CD4-positive, alpha-beta T cell treated with Interleukin-1 beta for 1 hour (primary cell): ENCODE measurements around the gene ARSH.
"Not testable (repeated sequence)": the region's sequence is repeated elsewhere in the genome, so short reads cannot be mapped to it uniquely, and the experiment has no call there.

Experiments used
- DNase-seq, 2 donors: peaks; one replicate each; pipeline ENCODE4 v3.0.0-alpha.2; 2020 to 2022

ARSH gene, protein sequence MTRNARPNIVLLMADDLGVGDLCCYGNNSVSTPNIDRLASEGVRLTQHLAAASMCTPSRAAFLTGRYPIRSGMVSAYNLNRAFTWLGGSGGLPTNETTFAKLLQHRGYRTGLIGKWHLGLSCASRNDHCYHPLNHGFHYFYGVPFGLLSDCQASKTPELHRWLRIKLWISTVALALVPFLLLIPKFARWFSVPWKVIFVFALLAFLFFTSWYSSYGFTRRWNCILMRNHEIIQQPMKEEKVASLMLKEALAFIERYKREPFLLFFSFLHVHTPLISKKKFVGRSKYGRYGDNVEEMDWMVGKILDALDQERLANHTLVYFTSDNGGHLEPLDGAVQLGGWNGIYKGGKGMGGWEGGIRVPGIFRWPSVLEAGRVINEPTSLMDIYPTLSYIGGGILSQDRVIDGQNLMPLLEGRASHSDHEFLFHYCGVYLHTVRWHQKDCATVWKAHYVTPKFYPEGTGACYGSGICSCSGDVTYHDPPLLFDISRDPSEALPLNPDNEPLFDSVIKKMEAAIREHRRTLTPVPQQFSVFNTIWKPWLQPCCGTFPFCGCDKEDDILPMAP

DNA sequence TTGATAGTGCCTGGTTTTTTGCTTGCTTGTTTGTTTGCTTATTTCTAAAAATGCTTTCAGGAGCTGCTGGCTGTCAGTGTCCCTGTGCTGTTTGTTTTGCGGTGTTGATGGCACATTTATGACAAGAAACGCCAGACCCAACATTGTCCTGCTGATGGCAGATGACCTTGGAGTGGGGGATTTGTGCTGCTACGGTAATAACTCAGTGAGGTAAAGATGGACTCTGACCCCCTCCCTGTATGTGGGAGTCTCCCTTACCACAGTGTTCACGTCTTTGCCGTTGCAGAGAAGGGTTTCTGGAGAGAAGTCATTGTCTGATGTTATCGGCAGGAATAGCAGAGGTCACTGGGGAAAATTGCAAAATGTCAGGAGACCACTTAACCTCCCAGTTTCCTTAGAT, at the start of gene ARSH:
TSS of gene ARSH (plus strand) at position 52 of the 400 bp plus-strand sequence. CDS start at position 119, 67 bp downstream.
- no peak for DNase-seq

DNA sequence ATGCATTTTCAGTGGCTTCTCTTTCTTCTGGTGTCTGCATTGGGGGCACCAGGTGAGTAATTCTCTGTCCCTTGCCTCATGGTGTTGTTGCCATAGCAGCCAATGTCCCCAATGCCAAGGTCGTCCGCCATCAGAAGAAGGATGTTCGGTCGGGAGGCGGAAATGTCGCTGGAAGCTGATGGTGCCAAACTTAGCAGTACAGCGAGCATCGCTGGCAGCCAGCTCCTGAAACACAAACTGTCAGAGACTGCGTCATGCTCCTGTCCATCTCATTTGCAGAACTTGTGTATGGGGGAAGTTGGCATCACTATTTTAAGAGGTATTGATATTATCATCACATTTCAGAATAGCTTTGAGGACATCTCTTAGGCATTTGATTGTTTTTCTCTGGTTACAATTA, 48.1 kb upstream of the ARSH start:
- no peak for DNase-seq

DNA sequence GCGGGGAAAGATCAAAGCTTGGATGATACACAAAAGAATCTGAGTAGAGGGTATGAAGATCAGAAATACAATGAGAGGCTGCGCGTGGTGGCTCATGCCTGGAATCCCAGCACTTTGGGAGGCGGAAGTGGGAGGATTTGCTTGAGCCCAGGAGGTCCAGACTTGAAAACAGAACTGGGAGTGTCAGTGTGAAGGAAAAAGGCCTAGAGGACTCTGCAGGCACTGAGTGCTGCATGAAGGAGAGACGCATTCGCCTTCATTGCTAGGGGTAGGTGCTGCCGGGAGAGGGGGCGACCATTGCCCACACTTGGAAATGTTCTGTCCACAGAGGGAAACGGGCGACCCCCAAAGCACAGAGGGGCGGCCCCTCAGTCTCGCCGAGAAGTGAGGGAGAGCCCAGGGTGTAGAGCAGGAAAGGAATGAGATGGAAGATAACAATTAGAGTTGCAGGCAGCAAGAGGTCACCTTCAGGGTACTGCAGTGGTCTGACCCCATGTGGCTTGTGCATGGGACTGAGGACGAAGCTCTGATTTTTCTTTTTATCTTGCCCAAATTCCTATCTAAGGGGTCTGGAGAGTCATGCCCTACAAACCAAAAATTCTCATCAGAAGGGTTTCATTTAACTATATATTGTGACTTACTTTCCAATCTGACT, 45.4 kb upstream of the ARSH start:
- no peak for DNase-seq

DNA sequence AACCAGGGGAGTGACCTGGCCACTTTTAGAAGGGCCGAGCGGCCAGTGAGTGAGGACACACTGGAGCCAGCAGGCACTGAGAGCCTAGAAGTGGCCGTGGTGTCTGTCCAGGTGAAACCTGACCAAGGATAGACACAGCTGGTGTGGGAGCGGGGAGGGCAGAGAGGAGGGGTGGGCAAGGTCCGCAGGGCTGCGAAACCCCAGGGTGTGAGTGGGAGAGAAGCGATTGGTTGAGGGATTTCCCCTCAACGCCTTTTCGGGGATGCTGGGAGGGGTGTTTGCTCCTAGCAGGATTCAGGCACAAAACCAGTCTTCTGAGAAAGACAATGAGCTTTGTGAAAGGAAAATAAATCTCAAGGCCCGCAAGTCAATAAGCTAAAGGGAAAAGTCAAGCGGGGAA, 44.0 kb upstream of the ARSH start:
- DNase-seq: no peak

DNA sequence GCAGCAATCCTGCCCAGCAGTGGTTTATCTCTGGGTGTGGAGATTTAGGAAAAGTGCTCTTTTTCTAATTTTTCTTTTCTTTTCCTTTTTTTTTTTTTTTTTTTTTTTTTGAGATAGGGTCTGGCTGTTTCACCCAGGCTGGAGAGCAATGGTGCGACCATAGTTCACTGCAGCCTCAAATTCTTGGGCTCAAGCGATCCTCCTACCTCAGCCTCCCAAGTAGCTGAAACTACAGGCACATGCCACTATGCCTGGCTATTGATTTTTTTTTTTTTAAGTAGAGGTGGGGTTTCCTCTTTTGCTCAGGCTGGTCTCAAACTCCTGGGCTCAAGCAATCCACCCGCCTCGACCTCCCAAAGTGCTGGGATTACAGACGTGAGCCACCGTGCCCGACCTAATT, 42.9 kb upstream of the ARSH start:
- DNase-seq: not testable (repeated sequence)

DNA sequence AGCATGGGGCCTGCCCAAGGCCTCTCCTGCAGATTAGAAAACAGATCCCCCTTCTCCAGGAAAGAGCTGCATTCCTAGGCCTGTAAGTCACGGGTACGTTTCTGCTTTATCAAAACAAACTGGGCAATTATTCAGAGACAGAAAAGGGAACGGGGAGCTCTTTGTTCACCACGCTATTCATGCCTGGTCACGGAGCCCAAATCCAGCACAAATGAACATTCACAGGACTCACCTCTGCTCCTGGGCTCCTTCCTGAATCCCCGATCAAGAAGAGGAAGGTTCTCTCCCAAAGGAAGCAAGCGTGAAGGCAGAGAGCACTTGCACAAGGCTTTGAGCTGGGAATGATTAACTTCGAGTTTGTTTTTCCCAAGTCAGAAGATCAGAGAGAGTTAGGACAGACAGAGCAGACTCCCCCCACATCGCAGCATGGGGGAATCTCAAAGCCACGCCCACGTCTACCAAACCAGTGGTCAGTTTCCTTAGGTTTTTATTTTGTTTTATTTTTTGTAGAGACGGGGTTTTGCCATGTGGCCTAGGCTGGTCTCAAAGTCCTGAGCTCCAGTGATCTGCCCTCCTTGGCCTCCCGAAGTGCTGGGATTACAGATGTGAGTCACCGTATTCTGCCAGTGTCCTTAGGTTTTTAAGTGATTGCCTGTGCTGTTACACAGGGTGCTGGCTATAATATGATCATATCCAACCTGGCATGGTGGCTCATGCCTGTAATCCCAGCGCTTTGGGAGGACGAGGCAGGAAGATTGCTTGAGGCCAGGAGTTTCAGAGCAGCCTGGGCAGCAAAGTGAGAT, 42.2 kb upstream of the ARSH start:
- not testable (repeated sequence) for DNase-seq

DNA sequence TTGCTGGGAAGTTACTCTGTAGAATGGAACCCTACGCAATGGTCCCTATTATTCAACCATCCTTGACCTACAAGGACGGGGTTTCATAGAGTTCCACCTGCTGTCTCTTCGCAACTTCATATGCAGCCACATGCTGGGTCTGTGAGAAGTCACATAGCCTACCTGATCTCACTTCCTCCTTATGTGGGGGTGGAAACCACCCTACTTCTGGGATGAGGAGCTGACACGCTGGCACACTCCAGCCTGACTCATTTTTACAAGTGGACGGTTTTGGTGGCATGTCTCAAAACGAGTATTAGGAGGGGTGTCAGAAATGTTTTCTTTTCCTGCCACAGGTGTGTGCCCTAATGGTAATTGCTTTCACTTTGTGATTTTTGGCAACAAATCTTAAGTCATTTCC, 40.4 kb upstream of the ARSH start:
- DNase-seq: no peak

DNA sequence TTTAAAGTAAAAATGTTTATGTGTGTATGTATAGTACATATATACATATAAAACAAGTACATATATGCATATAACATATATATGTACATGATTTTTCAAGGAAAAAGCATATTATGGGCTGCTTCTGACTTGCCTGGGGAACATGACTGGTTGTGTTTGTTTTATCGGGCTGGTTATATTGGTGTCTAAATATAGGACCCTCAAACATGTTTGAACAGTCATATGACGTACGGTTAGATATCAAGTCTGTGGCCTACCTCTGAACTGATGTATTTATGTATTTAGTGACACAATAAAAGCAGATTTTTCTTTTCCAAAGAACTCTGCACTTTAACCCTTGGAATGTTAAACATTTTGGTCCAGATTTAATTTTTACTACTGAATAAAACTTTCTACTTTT, 39.3 kb upstream of the ARSH start:
- no peak for DNase-seq

DNA sequence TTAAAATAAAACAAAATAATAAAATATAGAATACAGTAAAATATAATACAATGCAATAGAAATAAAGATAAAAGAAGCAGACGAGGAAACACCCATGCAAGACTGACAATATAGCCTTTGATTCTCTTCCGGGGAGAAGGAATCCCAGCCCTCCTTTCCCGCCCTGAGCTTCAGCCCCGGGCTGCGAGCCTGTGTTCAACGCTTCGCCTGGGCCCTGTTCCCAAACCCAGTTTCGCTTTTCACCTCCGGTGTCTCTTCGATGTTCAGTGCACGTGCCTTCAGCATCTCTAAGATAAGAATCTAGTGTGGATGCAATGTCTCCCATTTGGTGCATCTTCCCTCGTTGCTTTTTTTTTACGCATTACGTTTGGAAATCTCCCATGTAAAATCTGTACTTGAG, 38.8 kb upstream of the ARSH start:
- no peak for DNase-seq

DNA sequence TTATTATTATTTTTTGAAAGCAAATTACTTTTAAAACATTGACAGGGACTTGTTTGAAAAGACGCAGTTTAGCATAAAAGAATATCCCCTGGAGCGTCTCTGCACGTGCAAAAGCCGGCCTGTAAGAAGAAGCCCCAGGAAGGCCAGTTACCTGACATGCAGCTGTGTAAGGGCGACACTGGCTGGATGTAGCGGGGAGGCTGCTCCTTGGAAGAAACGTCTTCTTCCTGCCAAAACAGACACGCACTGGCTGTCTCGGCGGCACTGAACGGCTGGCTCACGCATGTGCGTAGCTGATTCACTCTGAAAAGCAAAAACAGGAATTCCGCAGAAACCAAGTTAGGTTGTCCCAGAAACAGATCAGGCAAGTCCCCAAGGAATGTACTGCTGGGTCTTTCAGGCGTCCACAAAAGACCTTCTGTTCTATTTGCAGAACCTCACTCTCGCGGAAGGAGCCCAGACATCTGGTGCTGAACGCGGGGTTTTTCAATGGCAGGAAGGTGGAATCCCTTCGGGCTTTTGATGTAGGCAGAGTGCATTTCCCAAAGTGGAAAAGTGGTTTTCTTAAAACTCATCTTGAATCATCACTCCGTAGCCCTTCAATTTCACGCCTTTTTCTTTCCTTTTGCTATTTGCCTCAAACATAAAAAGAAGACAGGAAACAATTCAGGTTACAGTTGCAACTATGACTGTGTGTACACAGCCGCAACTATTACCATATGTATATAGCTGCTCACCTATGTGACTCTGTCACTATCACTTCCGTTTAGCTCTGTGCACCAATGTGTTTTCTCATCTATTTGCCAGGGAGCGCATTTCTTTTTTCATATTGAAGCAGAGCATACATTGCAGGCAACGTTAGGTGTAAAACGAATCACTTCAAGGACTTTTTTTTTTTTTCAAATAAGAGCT, 38.1 kb upstream of the ARSH start:
- DNase-seq: no peak

DNA sequence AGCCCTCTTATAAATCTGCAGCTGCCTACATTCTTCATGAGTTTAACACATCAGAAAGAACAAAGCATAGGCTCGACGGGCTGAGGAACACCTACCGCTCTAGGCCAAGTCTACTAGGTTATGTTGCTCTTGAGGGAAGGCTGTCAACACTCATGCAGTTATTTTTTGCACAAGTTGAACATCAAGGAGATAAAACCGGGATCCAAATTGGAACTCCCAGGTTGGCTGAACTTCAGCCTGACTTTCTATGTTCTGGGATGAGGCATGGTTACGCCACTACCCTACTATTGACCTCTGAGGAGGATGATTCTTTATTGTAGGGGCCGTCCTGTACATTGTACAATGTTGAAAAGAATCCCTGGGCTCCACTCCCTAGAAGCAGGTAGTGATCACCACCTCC, 37.3 kb upstream of the ARSH start:
- DNase-seq: no peak

DNA sequence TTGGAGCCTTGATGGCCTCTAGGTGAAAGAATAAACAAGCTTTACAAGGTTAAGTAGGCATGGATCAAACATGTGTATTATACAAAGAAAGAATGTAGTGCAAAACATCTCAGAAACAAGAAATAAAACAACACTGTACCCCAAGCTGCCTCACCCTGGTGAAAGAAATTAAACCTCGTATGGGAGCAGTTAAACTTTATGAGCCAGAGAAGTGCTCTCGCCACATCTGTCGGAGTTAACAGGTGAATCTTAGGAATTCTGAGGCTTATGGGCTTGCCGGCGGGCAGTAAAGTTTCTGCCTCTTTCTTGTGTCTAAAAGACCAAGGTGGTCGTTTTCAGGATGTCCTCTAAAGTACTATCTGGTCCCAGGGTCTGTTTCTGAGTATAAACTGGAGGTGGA, 34.0 kb upstream of the ARSH start:
- no peak for DNase-seq

DNA sequence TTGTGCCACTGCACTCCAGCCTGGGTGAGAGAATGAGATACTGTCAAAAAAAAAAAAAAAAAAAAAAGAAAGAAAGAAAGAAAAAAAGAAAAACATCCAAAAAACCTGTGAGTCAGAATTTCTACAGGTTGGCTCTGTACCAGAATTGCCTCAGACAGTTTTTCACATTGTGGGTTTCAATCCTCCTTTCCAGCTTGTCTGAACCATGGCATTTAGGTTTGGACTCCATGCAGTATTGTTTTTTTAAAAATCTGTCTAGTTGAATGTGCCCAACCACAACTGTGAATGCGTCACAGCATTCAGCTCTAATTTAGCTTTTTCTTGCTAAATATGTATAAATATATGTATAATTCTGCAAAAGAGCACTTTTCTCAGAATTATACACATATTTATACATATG, 31.4 kb upstream of the ARSH start:
- no peak for DNase-seq

DNA sequence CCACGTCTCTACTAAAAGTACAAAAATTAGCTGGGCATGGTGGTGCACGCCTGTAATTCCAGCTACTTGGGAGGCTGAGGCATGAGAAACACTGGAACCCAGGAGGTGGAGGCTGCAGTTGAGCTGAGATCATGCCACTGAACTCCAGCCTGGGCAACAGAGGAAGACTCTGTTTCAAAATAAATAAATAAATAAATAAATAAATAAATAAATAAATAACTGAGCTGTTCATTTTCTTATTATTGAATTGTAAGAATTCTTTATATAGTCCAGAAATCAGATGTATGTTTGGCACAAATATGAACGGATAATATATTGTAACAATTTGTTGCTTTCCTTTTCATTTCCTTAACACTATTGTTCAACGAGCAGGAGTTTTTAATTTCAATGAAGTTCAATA, 27.7 kb upstream of the ARSH start:
- DNase-seq: not testable (repeated sequence)

DNA sequence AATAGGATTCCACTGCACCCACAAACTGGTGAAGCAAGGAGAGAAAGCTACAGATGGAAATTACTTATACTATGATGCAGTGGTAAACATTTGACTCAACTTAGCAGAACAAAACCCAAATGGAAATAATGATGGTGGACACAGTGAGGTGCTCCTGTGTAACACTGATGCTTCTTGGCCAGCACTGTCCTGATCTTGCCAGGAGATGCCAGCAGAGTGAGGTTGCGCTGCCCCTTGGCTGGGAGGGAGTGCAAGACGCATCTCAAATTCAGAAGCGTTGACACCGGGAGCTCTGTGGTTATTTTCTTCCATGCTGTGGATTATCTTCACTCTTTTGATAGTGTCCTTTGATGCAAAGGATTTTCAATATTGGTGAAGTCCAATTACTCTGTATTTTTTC, 22.0 kb upstream of the ARSH start:
- DNase-seq: no peak

DNA sequence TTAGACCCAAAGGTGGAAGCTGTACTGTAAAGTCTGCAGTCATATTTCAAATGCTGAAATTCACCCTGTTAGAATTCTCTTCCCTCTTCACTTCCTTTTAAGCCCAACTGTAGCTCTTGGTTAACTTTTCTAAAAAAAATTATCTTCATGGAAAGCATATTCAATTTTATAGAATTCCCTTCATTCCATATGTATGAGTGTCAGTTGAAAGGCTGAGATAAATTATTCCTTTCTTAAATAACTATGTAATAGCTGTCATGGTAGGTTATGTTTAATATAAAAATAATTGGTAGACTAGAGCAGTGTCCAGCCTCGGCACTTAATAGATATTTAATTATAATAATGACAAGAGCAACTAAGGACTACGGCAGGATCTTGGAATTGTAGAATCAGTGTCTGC, 16.8 kb upstream of the ARSH start:
- DNase-seq: no peak

DNA sequence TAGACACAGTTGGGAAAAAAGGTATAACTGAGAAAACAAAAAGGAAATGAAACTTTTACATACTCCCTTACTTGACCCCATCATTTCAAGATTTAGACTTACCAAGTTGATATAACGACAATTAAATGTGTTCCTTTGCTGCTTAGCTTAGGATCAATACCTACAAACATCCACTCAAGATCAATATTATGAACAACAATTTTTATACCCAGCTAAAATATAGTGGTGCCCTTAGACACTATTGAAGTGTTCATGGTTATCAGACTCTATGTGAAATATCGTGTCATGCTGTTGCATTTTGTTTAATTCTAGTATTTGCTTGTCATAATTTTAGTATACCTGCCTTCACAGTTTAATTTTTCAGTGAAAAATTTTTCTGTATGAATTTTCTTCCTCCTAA, 4.2 kb downstream of the ARSH start:
- DNase-seq: no peak

DNA sequence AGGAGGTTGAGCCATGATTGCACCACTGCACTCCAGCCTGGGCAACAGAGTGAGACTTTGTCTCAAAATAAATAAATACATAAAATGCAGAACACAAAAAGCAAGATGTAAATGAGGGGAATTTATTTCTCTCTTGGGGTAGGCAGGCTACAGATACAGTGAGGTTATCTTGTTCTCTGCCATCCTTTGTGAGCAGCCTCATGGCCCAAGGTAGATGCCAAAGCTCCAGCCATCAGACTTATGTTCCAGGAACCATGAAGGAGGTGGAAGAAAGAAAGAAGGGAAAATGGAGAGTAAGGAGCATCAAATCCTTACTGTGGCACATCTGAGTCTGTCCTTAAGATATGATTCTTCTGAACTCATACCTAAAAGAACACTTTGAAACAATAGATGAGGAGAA, 11.1 kb downstream of the ARSH start:
- DNase-seq: no peak

DNA sequence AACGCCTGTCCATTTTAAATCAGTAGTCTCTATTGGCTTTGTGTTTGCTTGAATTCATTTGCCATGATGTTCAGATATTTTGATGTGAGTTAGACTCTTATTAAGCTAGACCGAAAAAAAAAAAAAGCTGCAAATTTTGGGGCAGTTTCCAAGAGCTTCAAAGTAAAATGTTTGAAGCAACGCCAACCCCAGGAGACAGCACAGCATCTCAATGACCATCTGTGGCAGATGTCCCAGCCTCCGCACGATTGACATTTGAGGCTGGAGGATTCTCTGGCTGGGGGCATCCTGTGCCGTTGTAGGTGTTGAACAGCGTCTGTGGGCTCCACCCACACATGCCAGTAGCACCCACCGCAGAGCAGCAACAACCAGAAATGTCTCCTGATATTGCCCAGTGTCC, 17.8 kb downstream of the ARSH start:
- DNase-seq: no peak

DNA sequence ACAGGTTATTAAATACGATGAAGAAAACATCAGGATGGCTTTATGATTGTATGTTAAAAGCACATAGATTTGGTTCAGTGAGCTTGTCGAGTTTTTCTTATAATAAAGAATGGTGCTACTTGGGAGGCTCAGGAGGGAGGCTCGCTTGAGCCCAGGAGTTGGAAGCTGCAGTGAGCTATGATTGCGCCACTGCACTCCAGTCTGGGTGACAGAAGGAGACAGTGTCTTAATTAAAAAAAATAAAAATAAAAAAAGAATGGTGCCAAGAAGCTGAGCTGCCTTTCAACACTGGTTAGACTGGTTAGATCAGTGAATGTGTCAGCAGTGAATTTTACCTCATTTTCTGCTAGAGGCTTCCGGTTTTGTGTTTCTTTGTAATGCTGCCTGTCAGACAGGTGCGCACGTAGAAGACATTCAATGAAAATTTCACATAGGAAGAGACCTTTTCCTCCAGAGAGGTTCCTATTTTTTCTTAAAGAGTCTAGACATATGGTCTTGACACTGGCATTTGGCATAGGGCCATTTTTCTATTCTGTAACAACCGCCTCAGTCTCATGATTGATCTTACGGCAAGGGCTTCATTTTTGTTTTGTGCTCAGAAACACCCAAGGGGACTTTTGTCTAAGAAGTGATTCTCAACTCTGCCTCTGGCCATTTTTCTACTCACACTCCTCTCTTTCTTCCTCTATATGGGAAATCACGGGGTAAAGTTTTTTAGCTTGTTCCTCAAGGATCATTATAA, 19.9 kb downstream of the ARSH start:
- DNase-seq: no peak

DNA sequence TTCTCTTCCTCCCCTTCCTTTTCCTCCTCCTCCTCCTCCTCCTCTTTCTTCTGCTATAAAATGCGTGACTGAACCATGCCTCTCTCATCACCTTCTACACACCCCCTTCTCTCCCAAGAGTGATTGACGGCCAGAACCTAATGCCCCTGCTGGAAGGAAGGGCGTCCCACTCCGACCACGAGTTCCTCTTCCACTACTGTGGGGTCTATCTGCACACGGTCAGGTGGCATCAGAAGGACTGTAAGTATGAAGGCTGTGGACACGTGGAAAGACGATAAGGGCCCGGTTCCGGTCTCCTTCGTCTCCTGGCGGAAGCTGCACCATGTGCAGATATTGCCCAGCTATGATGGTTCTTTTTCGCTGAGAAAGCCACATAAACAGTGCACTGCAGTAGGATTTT, 22.8 kb downstream of the ARSH start:
- no peak for DNase-seq

DNA sequence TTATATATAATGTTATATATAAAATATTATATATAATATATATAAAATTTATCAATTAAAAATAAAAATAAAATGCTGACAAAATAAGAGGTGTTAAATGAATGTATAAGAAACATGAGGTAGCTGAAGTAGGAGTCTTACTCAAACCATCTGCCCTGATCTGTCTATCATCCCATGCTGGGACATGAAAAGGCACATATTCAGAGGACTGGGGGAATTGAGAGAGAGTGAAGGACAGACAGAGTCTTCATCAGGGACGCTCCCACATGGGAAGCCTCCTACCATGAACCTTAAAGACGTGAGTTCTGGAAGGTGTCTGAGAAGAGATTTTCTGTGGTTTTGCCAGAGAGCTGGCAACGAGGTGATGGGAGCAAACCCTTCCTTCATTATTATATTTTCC, 30.9 kb downstream of the ARSH start:
- no peak for DNase-seq
